Lower lobe of right lung (tissue), 2 donors: ENCODE results near the gene STAT5A. TPM values are rescaled to one million over a fixed set of nuclear protein-coding genes. Genes with fewer than 3 reads are reported as not detected.

Experiments
- ATAC-seq, 2 donors: fragments of 200-7000 bp; cut with Tn5 transposase; one replicate each; pipeline ENCODE4 v1.9.1; 2020 to 2022; ENCODE audit warnings: mild to moderate bottlenecking in 2 of 2, moderate library complexity in 2 of 2
- DNase-seq: peaks from one replicate; pipeline ENCODE4 v3.0.0-alpha.2; 2020
- H3K27ac ChIP-seq: fragments of 200-600 bp; one replicate; pipeline ENCODE4 v1.8.0; 2022
- H3K27me3 ChIP-seq: fragments of 200-600 bp; one replicate; pipeline ENCODE4 v1.8.0; 2022; ENCODE audit warnings: low read depth
- H3K36me3 ChIP-seq: fragments of 200-600 bp; one replicate; pipeline ENCODE4 v1.8.0; 2022; ENCODE audit warnings: mild to moderate bottlenecking
- H3K4me1 ChIP-seq: fragments of 200-600 bp; one replicate; pipeline ENCODE4 v1.8.0; 2022
- H3K4me3 ChIP-seq: fragments of 200-600 bp; one replicate; pipeline ENCODE4 v1.8.0; 2022; ENCODE audit warnings: mild to moderate bottlenecking
- H3K9me3 ChIP-seq: fragments of 200-600 bp; one replicate; pipeline ENCODE4 v1.8.0; 2022
- intact Hi-C: fragments of 100-400 bp; cut with DNase I; formaldehyde crosslinking; loops from one replicate; pipeline ENCODE4 v1.11.0; 2022
- total RNA-seq: library from RNA; stranded (reverse); fragmentation: NEBNext Ultra II Directional; extraction: Animal tissue kit (Norgen Biotek cat#: 25700); gene quantifications from one replicate; pipeline ENCODE4 v1.2.1, GENCODE V29; 2021
- TF ChIP-seq, protein P1 (sequence below): fragments of 200-600 bp; IDR thresholded peaks from one replicate; pipeline ENCODE4 v1.8.0; 2022; ENCODE audit warnings: antibody characterized with exemption, mild to moderate bottlenecking
- donor health status: DM: no; HTN: yes; CAD: no; lungs with severe emphysema.

Gene STAT5A
- total RNA-seq, 1 donor from 2014 or later = 53.3 TPM

DNA sequence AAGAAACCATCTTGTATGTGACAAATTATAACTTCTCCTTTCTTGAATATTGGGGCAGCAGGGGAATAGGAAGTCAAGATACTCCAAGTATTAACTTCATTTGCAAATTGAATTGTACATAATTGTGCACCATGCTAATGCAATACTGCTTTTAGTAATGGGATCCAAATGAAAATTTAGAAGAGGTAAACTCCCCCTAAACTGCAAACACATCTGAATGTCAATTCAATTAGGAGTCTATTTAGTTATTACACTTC is 16.6 kb upstream of the STAT5A start:
- ATAC-seq (no peak), DNase-seq (no peak)
- Histone ChIP-seq H3K9me3 (no peaks in the 10 kb centered on the region), H3K27me3 (no peaks in the 10 kb centered on the region), H3K36me3 (no peaks in the 10 kb centered on the region), H3K4me1 (peaks cover 51% of the 10 kb centered on the region), H3K27ac (no peak overlapping the region), H3K4me3 (no peak overlapping the region)
- TF ChIP-seq, protein P1, sequence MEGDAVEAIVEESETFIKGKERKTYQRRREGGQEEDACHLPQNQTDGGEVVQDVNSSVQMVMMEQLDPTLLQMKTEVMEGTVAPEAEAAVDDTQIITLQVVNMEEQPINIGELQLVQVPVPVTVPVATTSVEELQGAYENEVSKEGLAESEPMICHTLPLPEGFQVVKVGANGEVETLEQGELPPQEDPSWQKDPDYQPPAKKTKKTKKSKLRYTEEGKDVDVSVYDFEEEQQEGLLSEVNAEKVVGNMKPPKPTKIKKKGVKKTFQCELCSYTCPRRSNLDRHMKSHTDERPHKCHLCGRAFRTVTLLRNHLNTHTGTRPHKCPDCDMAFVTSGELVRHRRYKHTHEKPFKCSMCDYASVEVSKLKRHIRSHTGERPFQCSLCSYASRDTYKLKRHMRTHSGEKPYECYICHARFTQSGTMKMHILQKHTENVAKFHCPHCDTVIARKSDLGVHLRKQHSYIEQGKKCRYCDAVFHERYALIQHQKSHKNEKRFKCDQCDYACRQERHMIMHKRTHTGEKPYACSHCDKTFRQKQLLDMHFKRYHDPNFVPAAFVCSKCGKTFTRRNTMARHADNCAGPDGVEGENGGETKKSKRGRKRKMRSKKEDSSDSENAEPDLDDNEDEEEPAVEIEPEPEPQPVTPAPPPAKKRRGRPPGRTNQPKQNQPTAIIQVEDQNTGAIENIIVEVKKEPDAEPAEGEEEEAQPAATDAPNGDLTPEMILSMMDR = no peak
- intact Hi-C loops = no loop called here

DNA sequence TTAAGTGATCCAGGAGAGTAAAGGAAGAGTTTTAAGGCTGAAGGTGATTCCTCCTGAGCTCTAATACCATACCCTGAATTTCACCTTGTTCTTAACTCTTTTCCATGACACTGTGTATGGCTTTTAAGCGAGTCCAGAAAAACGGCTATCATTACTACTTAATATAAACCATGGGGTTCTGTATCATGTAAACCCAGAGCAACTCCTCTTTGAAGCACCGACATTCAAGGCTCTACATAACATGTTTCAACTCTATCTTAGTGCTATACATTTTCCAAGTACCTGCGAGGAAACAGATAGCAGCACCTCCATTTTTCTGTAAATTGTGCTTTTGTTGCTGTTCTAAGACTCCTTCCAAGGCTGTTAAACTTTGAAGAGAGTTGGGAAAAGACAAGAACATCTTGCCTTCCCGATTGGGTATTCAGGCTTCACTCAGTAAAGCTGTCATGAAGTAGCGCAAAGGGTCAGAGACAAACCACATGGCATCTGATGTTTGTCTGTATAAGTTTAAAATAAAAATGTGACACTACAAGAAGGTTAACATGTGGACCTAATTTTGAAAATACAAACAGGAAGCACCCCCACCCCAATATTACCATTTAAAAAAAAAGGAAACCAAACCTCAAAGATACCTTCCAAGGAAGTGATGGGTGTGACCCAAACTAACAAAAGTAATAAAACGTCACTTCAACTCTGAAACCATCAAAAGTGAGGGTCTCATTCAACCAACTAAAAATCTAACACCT is 16.0 kb upstream of the STAT5A start:
- no peaks in the 10 kb centered on the region for H3K27me3 ChIP-seq
- H3K27ac ChIP-seq = no peak overlapping the region
- H3K36me3 ChIP-seq = no peaks in the 10 kb centered on the region
- TF ChIP-seq, protein P1 = no peak
- intact Hi-C loops = no loop called here
- ATAC-seq (no peak), DNase-seq (no peak)
- H3K4me3 ChIP-seq = no peak overlapping the region
- H3K4me1 ChIP-seq = peaks cover 52% of the 10 kb centered on the region
- H3K9me3 ChIP-seq = no peaks in the 10 kb centered on the region

GRCh38 chr17:42273474-42274252 is 14.6 kb upstream of the STAT5A start:
- DNase-seq = no peak
- no peak overlapping the region for H3K4me3 ChIP-seq
- no peaks in the 10 kb centered on the region for H3K27me3 ChIP-seq
- no peaks in the 10 kb centered on the region for H3K9me3 ChIP-seq
- peaks cover 53% of the 10 kb centered on the region for H3K4me1 ChIP-seq
- TF ChIP-seq, protein P1 = no peak
- H3K27ac ChIP-seq = no peak overlapping the region
- no peak for ATAC-seq
- H3K36me3 ChIP-seq = no peaks in the 10 kb centered on the region
- intact Hi-C loops = no loop called here

GRCh38 chr17:42274253-42274542 is 14.1 kb upstream of the STAT5A start:
- Histone ChIP-seq H3K4me1 (peaks cover 53% of the 10 kb centered on the region), H3K4me3 (peak overlapping the region; percentile 85), H3K27ac (no peak overlapping the region)

DNA sequence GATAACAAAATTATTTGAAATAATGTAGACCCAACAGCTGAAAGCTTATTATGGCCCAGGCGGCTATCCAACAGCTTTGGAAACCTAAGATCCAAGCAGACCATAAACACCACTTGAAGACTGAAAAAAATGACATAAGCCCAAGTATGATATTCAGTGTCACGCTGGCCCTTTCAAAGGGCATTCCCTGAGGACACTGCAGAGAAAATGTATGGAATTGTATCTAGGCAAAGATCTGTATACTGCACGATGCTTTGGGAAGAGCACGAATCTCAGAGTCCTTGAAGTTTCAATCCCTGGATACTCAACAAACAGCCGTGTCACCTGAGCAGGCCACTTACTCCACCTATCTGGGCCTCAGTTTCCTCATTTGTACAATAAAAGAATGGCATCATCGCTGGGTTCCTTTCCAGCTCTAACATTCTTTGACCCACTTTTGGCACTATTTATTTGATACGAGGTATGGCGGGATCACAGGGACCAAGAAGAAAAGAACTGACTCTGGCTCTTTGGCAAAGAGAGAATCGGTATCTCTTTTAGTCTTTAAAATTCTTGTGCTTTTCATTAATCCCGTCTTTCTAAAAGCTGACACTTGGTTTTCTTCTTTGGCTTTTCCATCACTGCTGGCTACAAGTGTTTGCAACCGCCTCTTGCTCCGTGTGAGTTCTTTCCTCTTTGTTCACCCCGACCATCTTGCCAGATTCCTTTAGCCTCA is 13.3 kb upstream of the STAT5A start:
- peak overlapping the region; percentile 79 for H3K27ac ChIP-seq
- intact Hi-C loops = no loop called here
- no peaks in the 10 kb centered on the region for H3K27me3 ChIP-seq
- peak in 1 of 2 donors; percentile 2 for ATAC-seq
- no peaks in the 10 kb centered on the region for H3K9me3 ChIP-seq
- peak overlapping the region; percentile 85 for H3K4me3 ChIP-seq
- TF ChIP-seq, protein P1 = no peak
- no peaks in the 10 kb centered on the region for H3K36me3 ChIP-seq
- H3K4me1 ChIP-seq = peaks cover 53% of the 10 kb centered on the region
- no peak for DNase-seq

More at GRCh38 chr17:42274253-42274542, 14.1 kb upstream of the STAT5A start:
- H3K27me3 ChIP-seq = no peaks in the 10 kb centered on the region
- ATAC-seq (no peak), DNase-seq (no peak)
- intact Hi-C loops = no loop called here
- no peaks in the 10 kb centered on the region for H3K36me3 ChIP-seq
- no peaks in the 10 kb centered on the region for H3K9me3 ChIP-seq
- TF ChIP-seq, protein P1 = no peak
